ENCODE data around the gene RNF227. TPM values are rescaled to one million over a fixed set of nuclear protein-coding genes. Genes with fewer than 3 reads are reported as not detected.
"Not testable (repeated sequence)": the region's sequence is repeated elsewhere in the genome, so short reads cannot be mapped to it uniquely, and the experiment has no call there.

The RNF227 gene
- 1.4 TPM for polyA plus RNA-seq (2013, experiment 1 of 2)
- 2.0 TPM for polyA plus RNA-seq (2013, experiment 2 of 2)

GRCh38 chr17:7915611-7916384, at the start of gene RNF227:
RNF227 (minus strand) TSS chr17:7916289; CDS start chr17:7916195, 94 bp downstream.
- H3K9me3 ChIP-seq (ENCODE audit: control insufficient read depth, low read length), result no peaks in the 10 kb centered on the region
- WGBS, 2 experiments (ENCODE audit: insufficient coverage in 2 of 2), result 1% methylated on average over 90 to 95 of the region's 100 CpGs
- peaks cover 13% of the 10 kb centered on the region for H3K4me1 ChIP-seq (ENCODE audit: control insufficient read depth, insufficient read depth, low read length, poor library complexity, severe bottlenecking)
- peaks cover 13% of the 10 kb centered on the region for H3K36me3 ChIP-seq (ENCODE audit: control insufficient read depth, insufficient read depth, low read length)
- peak within 1 kb of the TSS; percentile 52 for H3K4me3 ChIP-seq (ENCODE audit: extremely low read depth, insufficient read depth, low read length, poor library complexity, severe bottlenecking)
- peak within 1 kb of the TSS; percentile 84 for H3K27ac ChIP-seq (ENCODE audit: low read depth, low read length, severe bottlenecking)

GRCh38 chr17:7961421-7961820, 45.3 kb upstream of the RNF227 start:
- peaks cover 3% of the 10 kb centered on the region for H3K4me1 ChIP-seq (ENCODE audit: control insufficient read depth, insufficient read depth, low read length, poor library complexity, severe bottlenecking)
- H3K27ac ChIP-seq (ENCODE audit: low read depth, low read length, severe bottlenecking), result no peak overlapping the region
- H3K4me3 ChIP-seq (ENCODE audit: extremely low read depth, insufficient read depth, low read length, poor library complexity, severe bottlenecking), result no peak overlapping the region
- H3K36me3 ChIP-seq (ENCODE audit: control insufficient read depth, insufficient read depth, low read length), result no peaks in the 10 kb centered on the region
- no peaks in the 10 kb centered on the region for H3K9me3 ChIP-seq (ENCODE audit: control insufficient read depth, low read length)
- 63% methylated on average over 1 of the region's 2 CpGs; no CpG with 5 or more reads in 1 of the 2 experiments for WGBS, 2 experiments (ENCODE audit: insufficient coverage in 2 of 2)

- Histone ChIP-seq H3K4me1 (ENCODE audit: control insufficient read depth, insufficient read depth, low read length, poor library complexity, severe bottlenecking) (peaks cover 3% of the 10 kb centered on the region), H3K4me3 (ENCODE audit: extremely low read depth, insufficient read depth, low read length, poor library complexity, severe bottlenecking) (no peak overlapping the region), H3K9me3 (ENCODE audit: control insufficient read depth, low read length) (no peaks in the 10 kb centered on the region), H3K27ac (ENCODE audit: low read depth, low read length, severe bottlenecking) (no peak overlapping the region), H3K36me3 (ENCODE audit: control insufficient read depth, insufficient read depth, low read length) (no peaks in the 10 kb centered on the region)
- 69 to 94% methylated on average over 5 to 8 of the region's 9 CpGs for WGBS, 2 experiments (ENCODE audit: insufficient coverage in 2 of 2)
Measured at GRCh38 chr17:7959503-7960253, 43.6 kb upstream of the RNF227 start.

- H3K4me1 ChIP-seq (ENCODE audit: control insufficient read depth, insufficient read depth, low read length, poor library complexity, severe bottlenecking), result peaks cover 3% of the 10 kb centered on the region
- no peaks in the 10 kb centered on the region for H3K9me3 ChIP-seq (ENCODE audit: control insufficient read depth, low read length)
- 89 to 91% methylated on average over 5 to 6 of the region's 11 CpGs for WGBS, 2 experiments (ENCODE audit: insufficient coverage in 2 of 2)
- no peak overlapping the region for H3K4me3 ChIP-seq (ENCODE audit: extremely low read depth, insufficient read depth, low read length, poor library complexity, severe bottlenecking)
- peak overlapping the region; percentile 66 for H3K27ac ChIP-seq (ENCODE audit: low read depth, low read length, severe bottlenecking)
- H3K36me3 ChIP-seq (ENCODE audit: control insufficient read depth, insufficient read depth, low read length), result no peaks in the 10 kb centered on the region
Measured at GRCh38 chr17:7956228-7956965, 40.3 kb upstream of the RNF227 start.

- Histone ChIP-seq H3K4me1 (ENCODE audit: control insufficient read depth, insufficient read depth, low read length, poor library complexity, severe bottlenecking) (peaks cover 3% of the 10 kb centered on the region), H3K9me3 (ENCODE audit: control insufficient read depth, low read length) (no peaks in the 10 kb centered on the region), H3K27ac (ENCODE audit: low read depth, low read length, severe bottlenecking) (no peak overlapping the region), H3K36me3 (ENCODE audit: control insufficient read depth, insufficient read depth, low read length) (no peaks in the 10 kb centered on the region), H3K4me3 (ENCODE audit: extremely low read depth, insufficient read depth, low read length, poor library complexity, severe bottlenecking) (no peak overlapping the region)
- WGBS, 2 experiments (ENCODE audit: insufficient coverage in 2 of 2), result 91 to 96% methylated on average over 9 of the region's 13 CpGs
Measured at GRCh38 chr17:7955414-7956227, 39.5 kb upstream of the RNF227 start.

- peaks cover 17% of the 10 kb centered on the region for H3K36me3 ChIP-seq (ENCODE audit: control insufficient read depth, insufficient read depth, low read length)
- 97% methylated on average over 11 to 12 of the region's 13 CpGs for WGBS, 2 experiments (ENCODE audit: insufficient coverage in 2 of 2)
- not testable (repeated sequence) for H3K27ac ChIP-seq (ENCODE audit: low read depth, low read length, severe bottlenecking); H3K4me1 ChIP-seq (ENCODE audit: control insufficient read depth, insufficient read depth, low read length, poor library complexity, severe bottlenecking); H3K4me3 ChIP-seq (ENCODE audit: extremely low read depth, insufficient read depth, low read length, poor library complexity, severe bottlenecking); H3K9me3 ChIP-seq (ENCODE audit: control insufficient read depth, low read length)
Measured at GRCh38 chr17:7953266-7953665, 37.2 kb upstream of the RNF227 start.

GRCh38 chr17:7951143-7951792, 35.2 kb upstream of the RNF227 start:
- Histone ChIP-seq H3K4me1 (ENCODE audit: control insufficient read depth, insufficient read depth, low read length, poor library complexity, severe bottlenecking) (no peaks in the 10 kb centered on the region), H3K36me3 (ENCODE audit: control insufficient read depth, insufficient read depth, low read length) (peaks cover 37% of the 10 kb centered on the region), H3K27ac (ENCODE audit: low read depth, low read length, severe bottlenecking) (no peak overlapping the region), H3K4me3 (ENCODE audit: extremely low read depth, insufficient read depth, low read length, poor library complexity, severe bottlenecking) (no peak overlapping the region), H3K9me3 (ENCODE audit: control insufficient read depth, low read length) (no peaks in the 10 kb centered on the region)
- 86 to 96% methylated on average over 2 of the region's 5 CpGs for WGBS, 2 experiments (ENCODE audit: insufficient coverage in 2 of 2)

GRCh38 chr17:7950578-7950977, 34.5 kb upstream of the RNF227 start:
- no peaks in the 10 kb centered on the region for H3K9me3 ChIP-seq (ENCODE audit: control insufficient read depth, low read length)
- peaks cover 44% of the 10 kb centered on the region for H3K36me3 ChIP-seq (ENCODE audit: control insufficient read depth, insufficient read depth, low read length)
- no peaks in the 10 kb centered on the region for H3K4me1 ChIP-seq (ENCODE audit: control insufficient read depth, insufficient read depth, low read length, poor library complexity, severe bottlenecking)
- no peak overlapping the region for H3K4me3 ChIP-seq (ENCODE audit: extremely low read depth, insufficient read depth, low read length, poor library complexity, severe bottlenecking)
- no peak overlapping the region for H3K27ac ChIP-seq (ENCODE audit: low read depth, low read length, severe bottlenecking)
- 100% methylated on average over 1 of the region's 3 CpGs; no CpG with 5 or more reads in 1 of the 2 experiments for WGBS, 2 experiments (ENCODE audit: insufficient coverage in 2 of 2)

- 86 to 92% methylated on average over 4 to 5 of the region's 5 CpGs for WGBS, 2 experiments (ENCODE audit: insufficient coverage in 2 of 2)
- H3K4me3 ChIP-seq (ENCODE audit: extremely low read depth, insufficient read depth, low read length, poor library complexity, severe bottlenecking), result no peak overlapping the region
- no peaks in the 10 kb centered on the region for H3K4me1 ChIP-seq (ENCODE audit: control insufficient read depth, insufficient read depth, low read length, poor library complexity, severe bottlenecking)
- no peak overlapping the region for H3K27ac ChIP-seq (ENCODE audit: low read depth, low read length, severe bottlenecking)
- H3K36me3 ChIP-seq (ENCODE audit: control insufficient read depth, insufficient read depth, low read length), result peaks cover 68% of the 10 kb centered on the region
- H3K9me3 ChIP-seq (ENCODE audit: control insufficient read depth, low read length), result no peaks in the 10 kb centered on the region
Measured at GRCh38 chr17:7947651-7948050, 31.6 kb upstream of the RNF227 start.
